ENCODE measurements around the gene SIGLEC12.

Gene SIGLEC12

DNA sequence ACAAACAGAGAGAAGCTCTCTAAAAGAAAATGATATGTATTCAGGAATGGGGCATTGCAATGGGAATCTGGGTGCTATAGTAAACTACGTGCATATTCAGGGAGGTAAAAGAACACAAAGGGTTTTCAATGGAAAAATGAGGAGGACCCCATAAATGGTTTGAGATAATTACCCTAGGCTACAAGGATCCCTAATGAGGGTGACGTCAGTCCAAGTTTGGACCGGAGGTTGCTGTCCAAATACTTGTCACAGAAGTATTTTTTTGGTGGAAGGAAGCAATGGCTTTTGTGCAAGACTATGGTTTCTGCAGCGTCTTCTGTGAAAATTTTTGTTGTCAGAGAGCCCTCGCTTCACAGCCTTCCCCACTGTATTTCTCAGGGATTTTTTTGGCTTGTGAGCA is 24.3 kb downstream of the SIGLEC12 start:
- Histone ChIP-seq H3K4me1 (ENCODE audit: control insufficient read depth, insufficient read depth, low read length) (no peaks in the 10 kb centered on the region), H3K4me3 (ENCODE audit: low read length) (no peak overlapping the region), H3K9ac (ENCODE audit: low read length) (no peak overlapping the region), H3K27me3 (replicated peaks; ENCODE audit: control insufficient read depth, insufficient read depth, low read length) (peaks cover 14% of the 10 kb centered on the region), H3K9me3 (ENCODE audit: control insufficient read depth, low read length) (no peaks in the 10 kb centered on the region), H3K36me3 (ENCODE audit: control insufficient read depth, insufficient read depth, low read length, severe bottlenecking) (no peaks in the 10 kb centered on the region)
- no peak for DNase-seq (ENCODE audit: low read depth)

DNA sequence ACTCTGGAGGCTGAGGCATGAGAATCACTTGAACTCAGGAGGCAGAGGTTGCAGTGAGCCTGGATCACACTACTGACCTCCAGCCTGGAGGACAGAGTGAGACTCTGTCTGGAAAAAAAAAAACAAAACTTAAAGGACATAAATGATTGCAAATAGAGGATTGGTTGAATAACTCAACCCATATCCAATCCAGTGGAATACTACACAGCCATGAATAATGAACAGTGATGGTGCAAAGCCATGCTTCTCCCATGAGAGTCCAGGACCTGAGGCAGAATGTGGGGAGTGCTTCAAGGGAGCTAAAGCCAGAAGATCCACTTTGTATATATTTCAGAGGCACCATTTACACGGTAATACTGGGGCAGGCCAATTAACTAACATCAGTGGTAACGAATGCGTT is 25.4 kb downstream of the SIGLEC12 start:
- Histone ChIP-seq H3K4me1 (ENCODE audit: control insufficient read depth, insufficient read depth, low read length) (no peaks in the 10 kb centered on the region), H3K9ac (ENCODE audit: low read length) (no peak overlapping the region), H3K4me3 (ENCODE audit: low read length) (no peak overlapping the region), H3K36me3 (ENCODE audit: control insufficient read depth, insufficient read depth, low read length, severe bottlenecking) (no peaks in the 10 kb centered on the region), H3K27me3 (replicated peaks; ENCODE audit: control insufficient read depth, insufficient read depth, low read length) (peaks cover 14% of the 10 kb centered on the region), H3K9me3 (ENCODE audit: control insufficient read depth, low read length) (no peaks in the 10 kb centered on the region)
- DNase-seq (ENCODE audit: low read depth) = no peak

GRCh38 chr19:51473009-51473707 is 28.4 kb downstream of the SIGLEC12 start:
- Histone ChIP-seq H3K4me3 (ENCODE audit: low read length) (no peak overlapping the region), H3K9me3 (ENCODE audit: control insufficient read depth, low read length) (no peaks in the 10 kb centered on the region), H3K4me1 (ENCODE audit: control insufficient read depth, insufficient read depth, low read length) (no peaks in the 10 kb centered on the region), H3K9ac (ENCODE audit: low read length) (no peak overlapping the region), H3K27me3 (replicated peaks; ENCODE audit: control insufficient read depth, insufficient read depth, low read length) (peaks cover 15% of the 10 kb centered on the region), H3K36me3 (ENCODE audit: control insufficient read depth, insufficient read depth, low read length, severe bottlenecking) (no peaks in the 10 kb centered on the region)
- DNase-seq (ENCODE audit: low read depth) = peak; percentile 85

GRCh38 chr19:51472607-51473006 is 29.0 kb downstream of the SIGLEC12 start:
- peaks cover 20% of the 10 kb centered on the region for H3K27me3 ChIP-seq (replicated peaks; ENCODE audit: control insufficient read depth, insufficient read depth, low read length)
- no peaks in the 10 kb centered on the region for H3K9me3 ChIP-seq (ENCODE audit: control insufficient read depth, low read length)
- no peaks in the 10 kb centered on the region for H3K4me1 ChIP-seq (ENCODE audit: control insufficient read depth, insufficient read depth, low read length)
- no peaks in the 10 kb centered on the region for H3K36me3 ChIP-seq (ENCODE audit: control insufficient read depth, insufficient read depth, low read length, severe bottlenecking)
- H3K9ac ChIP-seq (ENCODE audit: low read length) = no peak overlapping the region
- no peak overlapping the region for H3K4me3 ChIP-seq (ENCODE audit: low read length)
- no peak for DNase-seq (ENCODE audit: low read depth)

DNA sequence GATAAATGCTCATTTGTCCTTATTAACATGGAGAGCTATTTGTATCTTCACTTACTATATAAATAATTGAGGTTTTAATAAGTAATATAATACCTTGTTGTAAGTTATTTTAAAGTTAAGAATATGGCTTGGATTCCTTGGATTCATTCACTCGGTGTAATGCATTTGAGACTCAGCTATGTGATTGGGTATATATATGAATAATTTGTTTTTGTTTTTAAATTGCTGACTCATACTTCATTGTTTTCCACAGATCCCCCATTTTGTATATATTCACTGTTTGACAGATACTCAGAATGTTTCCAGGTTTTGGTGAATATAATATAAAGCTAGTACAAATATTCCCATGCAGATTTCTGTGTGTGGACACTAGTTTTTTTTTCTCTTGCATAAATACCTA is 30.1 kb downstream of the SIGLEC12 start:
- H3K4me1 ChIP-seq (ENCODE audit: control insufficient read depth, insufficient read depth, low read length) = no peaks in the 10 kb centered on the region

DNA sequence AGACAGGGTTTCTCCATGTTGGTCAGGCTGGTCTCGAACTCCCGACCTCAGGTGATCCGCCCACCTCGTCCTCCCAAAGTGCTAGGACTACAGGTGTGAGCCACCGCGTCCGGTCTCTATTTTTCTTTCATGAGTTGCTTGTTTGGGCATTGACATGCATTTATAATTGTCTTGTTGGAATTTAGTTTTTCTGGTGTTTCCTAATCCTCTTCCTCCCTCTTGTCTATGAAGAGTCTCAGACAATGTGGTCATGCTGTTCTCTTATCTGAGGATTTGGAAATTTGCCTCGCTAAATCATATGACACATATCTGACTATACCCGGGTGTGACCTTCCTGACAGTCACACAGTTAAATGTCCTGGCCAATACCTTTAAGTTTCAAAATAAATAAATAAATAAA is 30.6 kb downstream of the SIGLEC12 start:
- Histone ChIP-seq H3K36me3 (ENCODE audit: control insufficient read depth, insufficient read depth, low read length, severe bottlenecking) (no peaks in the 10 kb centered on the region), H3K9ac (ENCODE audit: low read length) (no peak overlapping the region), H3K4me3 (ENCODE audit: low read length) (no peak overlapping the region), H3K4me1 (ENCODE audit: control insufficient read depth, insufficient read depth, low read length) (no peaks in the 10 kb centered on the region), H3K9me3 (ENCODE audit: control insufficient read depth, low read length) (no peaks in the 10 kb centered on the region), H3K27me3 (replicated peaks; ENCODE audit: control insufficient read depth, insufficient read depth, low read length) (peaks cover 30% of the 10 kb centered on the region)
- no peak for DNase-seq (ENCODE audit: low read depth)

More for the DNA sequence above, 30.1 kb downstream of the SIGLEC12 start:
- Histone ChIP-seq H3K27me3 (replicated peaks; ENCODE audit: control insufficient read depth, insufficient read depth, low read length) (peaks cover 26% of the 10 kb centered on the region), H3K36me3 (ENCODE audit: control insufficient read depth, insufficient read depth, low read length, severe bottlenecking) (no peaks in the 10 kb centered on the region), H3K9ac (ENCODE audit: low read length) (no peak overlapping the region), H3K4me3 (ENCODE audit: low read length) (no peak overlapping the region), H3K9me3 (ENCODE audit: control insufficient read depth, low read length) (no peaks in the 10 kb centered on the region)
- no peak for DNase-seq (ENCODE audit: low read depth)

- no peak overlapping the region for H3K4me3 ChIP-seq (ENCODE audit: low read length)
- no peak for DNase-seq (ENCODE audit: low read depth)
- H3K4me1 ChIP-seq (ENCODE audit: control insufficient read depth, insufficient read depth, low read length) = no peaks in the 10 kb centered on the region
- no peaks in the 10 kb centered on the region for H3K36me3 ChIP-seq (ENCODE audit: control insufficient read depth, insufficient read depth, low read length, severe bottlenecking)
- H3K27me3 ChIP-seq (replicated peaks; ENCODE audit: control insufficient read depth, insufficient read depth, low read length) = peaks cover 28% of the 10 kb centered on the region
- no peak overlapping the region for H3K9ac ChIP-seq (ENCODE audit: low read length)
- H3K9me3 ChIP-seq (ENCODE audit: control insufficient read depth, low read length) = no peaks in the 10 kb centered on the region
Observed at GRCh38 chr19:51469629-51470028, 32.0 kb downstream of the SIGLEC12 start.

DNA sequence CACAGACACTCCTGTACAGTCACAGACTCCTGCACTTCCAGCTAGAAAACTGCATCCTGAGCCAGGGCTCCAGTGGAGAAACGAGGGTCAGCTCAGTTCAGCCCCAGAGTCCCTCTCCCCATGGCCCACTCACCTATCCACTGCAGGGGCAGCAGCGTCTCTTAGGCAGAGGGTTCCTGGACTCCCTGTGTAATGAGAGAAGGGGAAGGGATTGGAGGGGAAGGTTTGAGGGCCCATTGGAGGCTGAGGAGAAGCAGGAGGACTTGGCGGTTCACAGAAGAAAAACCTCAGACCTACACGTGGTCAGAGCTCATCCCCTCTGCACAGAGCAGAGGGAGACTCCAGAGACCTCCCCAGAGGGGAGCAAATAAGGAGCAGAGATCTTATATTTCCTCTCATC is 32.4 kb downstream of the SIGLEC12 start:
- Histone ChIP-seq H3K27me3 (replicated peaks; ENCODE audit: control insufficient read depth, insufficient read depth, low read length) (peaks cover 23% of the 10 kb centered on the region), H3K9ac (ENCODE audit: low read length) (no peak overlapping the region), H3K4me3 (ENCODE audit: low read length) (no peak overlapping the region), H3K9me3 (ENCODE audit: control insufficient read depth, low read length) (no peaks in the 10 kb centered on the region), H3K4me1 (ENCODE audit: control insufficient read depth, insufficient read depth, low read length) (no peaks in the 10 kb centered on the region), H3K36me3 (ENCODE audit: control insufficient read depth, insufficient read depth, low read length, severe bottlenecking) (no peaks in the 10 kb centered on the region)
- no peak for DNase-seq (ENCODE audit: low read depth)

DNA sequence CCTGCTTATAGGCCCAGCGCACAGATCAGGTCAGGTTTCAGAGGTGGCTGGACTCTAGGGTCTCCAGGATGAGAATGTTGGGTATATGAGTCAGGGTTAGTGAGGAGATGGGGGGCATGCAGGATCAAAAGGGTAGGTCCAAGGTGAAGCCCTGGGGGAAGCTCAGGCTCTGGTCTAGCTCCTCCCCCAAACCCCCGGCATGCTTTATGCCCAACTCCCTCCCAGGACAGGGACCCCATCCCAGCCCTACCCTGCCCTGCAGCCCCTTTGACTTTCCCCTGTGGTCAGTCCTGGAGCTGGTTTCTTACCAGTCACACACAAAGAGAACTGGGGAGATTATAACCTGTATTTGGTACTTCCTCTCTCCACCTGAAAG is 33.1 kb downstream of the SIGLEC12 start:
- no peaks in the 10 kb centered on the region for H3K9me3 ChIP-seq (ENCODE audit: control insufficient read depth, low read length)
- no peak overlapping the region for H3K9ac ChIP-seq (ENCODE audit: low read length)
- peaks cover 23% of the 10 kb centered on the region for H3K27me3 ChIP-seq (replicated peaks; ENCODE audit: control insufficient read depth, insufficient read depth, low read length)
- H3K36me3 ChIP-seq (ENCODE audit: control insufficient read depth, insufficient read depth, low read length, severe bottlenecking) = no peaks in the 10 kb centered on the region
- no peak for DNase-seq (ENCODE audit: low read depth)
- no peak overlapping the region for H3K4me3 ChIP-seq (ENCODE audit: low read length)
- H3K4me1 ChIP-seq (ENCODE audit: control insufficient read depth, insufficient read depth, low read length) = no peaks in the 10 kb centered on the region

- Histone ChIP-seq H3K9ac (ENCODE audit: low read length) (no peak overlapping the region), H3K36me3 (ENCODE audit: control insufficient read depth, insufficient read depth, low read length, severe bottlenecking) (no peaks in the 10 kb centered on the region), H3K27me3 (replicated peaks; ENCODE audit: control insufficient read depth, insufficient read depth, low read length) (peaks cover 24% of the 10 kb centered on the region), H3K9me3 (ENCODE audit: control insufficient read depth, low read length) (no peaks in the 10 kb centered on the region), H3K4me1 (ENCODE audit: control insufficient read depth, insufficient read depth, low read length) (no peaks in the 10 kb centered on the region), H3K4me3 (ENCODE audit: low read length) (no peak overlapping the region)
- no peak for DNase-seq (ENCODE audit: low read depth)
Observed at GRCh38 chr19:51467864-51468544, 33.6 kb downstream of the SIGLEC12 start.

- H3K27me3 ChIP-seq (replicated peaks; ENCODE audit: control insufficient read depth, insufficient read depth, low read length) = peaks cover 35% of the 10 kb centered on the region
- H3K4me1 ChIP-seq (ENCODE audit: control insufficient read depth, insufficient read depth, low read length) = no peaks in the 10 kb centered on the region
- H3K9me3 ChIP-seq (ENCODE audit: control insufficient read depth, low read length) = no peaks in the 10 kb centered on the region
- H3K9ac ChIP-seq (ENCODE audit: low read length) = no peak overlapping the region
- H3K4me3 ChIP-seq (ENCODE audit: low read length) = no peak overlapping the region
- no peak for DNase-seq (ENCODE audit: low read depth)
- no peaks in the 10 kb centered on the region for H3K36me3 ChIP-seq (ENCODE audit: control insufficient read depth, insufficient read depth, low read length, severe bottlenecking)
Observed at GRCh38 chr19:51466723-51467122, 34.9 kb downstream of the SIGLEC12 start.

All from adipocyte (in vitro differentiated cells).